SIG-M5 (cell line): Measurements from ENCODE around the gene RIPOR2.
A peak's percentile ranks its signal among the peaks of the same experiment; 100 is the strongest.
"Not testable (repeated sequence)": the region's sequence is repeated elsewhere in the genome, so short reads cannot be mapped to it uniquely, and the experiment has no call there.

Experiments
- DNase-seq: peaks from one replicate; lab custom pipeline; 2025; lab: John Stamatoyannopoulos, UW

The RIPOR2 gene

GRCh38 chr6:24951811-24952299 is 16.1 kb upstream of the RIPOR2 start:
- DNase-seq = peak; percentile 89

- DNase-seq = no peak
Observed at GRCh38 chr6:24950218-24950941, 14.6 kb upstream of the RIPOR2 start.

- no peak for DNase-seq
Observed at GRCh38 chr6:24949020-24949569, 13.3 kb upstream of the RIPOR2 start.

- not testable (repeated sequence) for DNase-seq
Observed at GRCh38 chr6:24948261-24948660, 12.5 kb upstream of the RIPOR2 start.

- no peak for DNase-seq
Observed at GRCh38 chr6:24947636-24948035, 11.9 kb upstream of the RIPOR2 start.

GRCh38 chr6:24945054-24945453 is 9.3 kb upstream of the RIPOR2 start:
- DNase-seq = no peak

GRCh38 chr6:24943774-24944173 is 8.0 kb upstream of the RIPOR2 start:
- no peak for DNase-seq

- DNase-seq = no peak
Observed at GRCh38 chr6:24940311-24940917, 4.7 kb upstream of the RIPOR2 start.

GRCh38 chr6:24936641-24937317 is 1.0 kb upstream of the RIPOR2 start:
- DNase-seq = no peak

GRCh38 chr6:24933868-24934401 is 1.8 kb downstream of the RIPOR2 start:
- no peak for DNase-seq

GRCh38 chr6:24933266-24933665 is 2.5 kb downstream of the RIPOR2 start:
- DNase-seq = no peak

- no peak for DNase-seq
Observed at GRCh38 chr6:24932832-24933231, 2.9 kb downstream of the RIPOR2 start.

- DNase-seq = no peak
Observed at GRCh38 chr6:24931718-24932691, 3.8 kb downstream of the RIPOR2 start.

GRCh38 chr6:24931296-24931695 is 4.5 kb downstream of the RIPOR2 start:
- DNase-seq = no peak

GRCh38 chr6:24930431-24930871 is 5.3 kb downstream of the RIPOR2 start:
- no peak for DNase-seq

GRCh38 chr6:24929242-24929641 is 6.5 kb downstream of the RIPOR2 start:
- DNase-seq = no peak

- DNase-seq = no peak
Observed at GRCh38 chr6:24927985-24928745, 7.6 kb downstream of the RIPOR2 start.

- no peak for DNase-seq
Observed at GRCh38 chr6:24927277-24927955, 8.3 kb downstream of the RIPOR2 start.

- not testable (repeated sequence) for DNase-seq
Observed at GRCh38 chr6:24926647-24927046, 9.1 kb downstream of the RIPOR2 start.

- no peak for DNase-seq
Observed at GRCh38 chr6:24926192-24926591, 9.6 kb downstream of the RIPOR2 start.
